Nephron progenitor cell (in vitro differentiated cells): Measurements from ENCODE around the gene ATP2B2.

Source experiments
- DNase-seq: peaks from one replicate; pipeline ENCODE4 v3.0.0; 2021
- H3K27ac Mint-ChIP-seq: 2 replicates; pipeline ENCODE4 v1.8.0; 2021; ENCODE audit warnings: mild to moderate bottlenecking, moderate library complexity, mixed read lengths
- H3K27me3 Mint-ChIP-seq: 2 replicates; pipeline ENCODE4 v1.8.0; 2021; ENCODE audit warnings: mild to moderate bottlenecking, low read depth, mixed read lengths; ENCODE audit not compliant: poor library complexity
- H3K36me3 Mint-ChIP-seq: 2 replicates; pipeline ENCODE4 v1.8.0; 2021; ENCODE audit warnings: low read depth, mixed read lengths
- H3K4me1 Mint-ChIP-seq: 2 replicates; pipeline ENCODE4 v1.8.0; 2021; ENCODE audit warnings: mixed read lengths
- H3K4me3 Mint-ChIP-seq: 2 replicates; pipeline ENCODE4 v1.8.0; 2021; ENCODE audit warnings: mild to moderate bottlenecking, moderate library complexity, mixed read lengths
- H3K9me3 Mint-ChIP-seq: 2 replicates; pipeline ENCODE4 v1.8.0; 2021; ENCODE audit warnings: mild to moderate bottlenecking, moderate library complexity, mixed read lengths
- TF ChIP-seq, protein P1 (sequence below): fragments of 200-600 bp; sonication (generic); IDR thresholded peaks from 2 replicates; pipeline ENCODE4 v1.5.0; 2021; ENCODE audit warnings: antibody characterized with exemption

ATP2B2 gene

DNA sequence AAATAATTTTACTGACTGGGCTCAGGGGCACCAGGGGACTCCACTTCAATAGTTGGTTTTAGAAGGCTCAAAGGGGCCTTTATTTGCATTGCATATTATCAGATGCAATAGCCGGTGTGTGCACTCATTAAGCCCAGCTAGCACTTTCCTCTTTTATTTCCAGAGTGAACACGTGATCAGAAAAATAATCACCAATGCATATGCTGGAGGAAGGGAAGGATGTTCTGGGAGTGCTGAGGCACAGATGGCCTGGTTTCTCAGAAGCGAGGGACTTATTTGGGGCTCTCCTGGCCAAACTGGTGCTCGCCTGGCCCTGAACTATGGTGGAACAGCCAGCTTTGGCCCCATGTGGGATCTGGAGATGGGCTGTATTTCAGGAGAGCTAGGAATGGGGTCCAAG is 124.0 kb downstream of the ATP2B2 start:
- Mint-ChIP-seq H3K36me3 (no peaks in the 10 kb centered on the region), H3K4me1 (peaks cover 6% of the 10 kb centered on the region), H3K27me3 (peaks cover 24% of the 10 kb centered on the region), H3K9me3 (no peaks in the 10 kb centered on the region), H3K27ac (no peak overlapping the region), H3K4me3 (no peak overlapping the region)
- no peak for DNase-seq
- TF ChIP-seq, protein P1, sequence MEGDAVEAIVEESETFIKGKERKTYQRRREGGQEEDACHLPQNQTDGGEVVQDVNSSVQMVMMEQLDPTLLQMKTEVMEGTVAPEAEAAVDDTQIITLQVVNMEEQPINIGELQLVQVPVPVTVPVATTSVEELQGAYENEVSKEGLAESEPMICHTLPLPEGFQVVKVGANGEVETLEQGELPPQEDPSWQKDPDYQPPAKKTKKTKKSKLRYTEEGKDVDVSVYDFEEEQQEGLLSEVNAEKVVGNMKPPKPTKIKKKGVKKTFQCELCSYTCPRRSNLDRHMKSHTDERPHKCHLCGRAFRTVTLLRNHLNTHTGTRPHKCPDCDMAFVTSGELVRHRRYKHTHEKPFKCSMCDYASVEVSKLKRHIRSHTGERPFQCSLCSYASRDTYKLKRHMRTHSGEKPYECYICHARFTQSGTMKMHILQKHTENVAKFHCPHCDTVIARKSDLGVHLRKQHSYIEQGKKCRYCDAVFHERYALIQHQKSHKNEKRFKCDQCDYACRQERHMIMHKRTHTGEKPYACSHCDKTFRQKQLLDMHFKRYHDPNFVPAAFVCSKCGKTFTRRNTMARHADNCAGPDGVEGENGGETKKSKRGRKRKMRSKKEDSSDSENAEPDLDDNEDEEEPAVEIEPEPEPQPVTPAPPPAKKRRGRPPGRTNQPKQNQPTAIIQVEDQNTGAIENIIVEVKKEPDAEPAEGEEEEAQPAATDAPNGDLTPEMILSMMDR = no peak

DNA sequence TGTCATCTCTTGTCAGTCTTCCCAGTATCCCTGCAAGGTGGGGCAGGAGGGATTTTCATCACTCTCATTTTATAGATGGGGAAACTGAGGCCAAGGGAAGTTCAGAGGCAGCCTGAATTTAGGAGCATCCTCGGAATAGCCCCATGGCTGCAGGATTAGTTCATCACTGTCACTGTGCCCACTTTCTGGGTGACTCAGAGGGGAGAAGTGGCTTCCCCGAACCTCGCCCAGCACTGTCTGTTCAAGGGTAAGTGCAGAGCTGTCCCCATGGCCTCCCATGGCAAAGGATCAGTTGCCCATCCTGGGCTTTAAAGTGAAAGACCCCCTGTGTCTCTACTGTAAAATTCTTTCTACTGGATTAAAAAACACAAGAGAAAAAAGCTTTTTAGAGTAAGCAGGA is 124.5 kb downstream of the ATP2B2 start:
- H3K4me1 Mint-ChIP-seq = peaks cover 6% of the 10 kb centered on the region
- H3K9me3 Mint-ChIP-seq = no peaks in the 10 kb centered on the region
- TF ChIP-seq, protein P1 = no peak
- H3K27me3 Mint-ChIP-seq = peaks cover 21% of the 10 kb centered on the region
- DNase-seq = no peak
- no peak overlapping the region for H3K4me3 Mint-ChIP-seq
- no peaks in the 10 kb centered on the region for H3K36me3 Mint-ChIP-seq
- H3K27ac Mint-ChIP-seq = no peak overlapping the region

DNA sequence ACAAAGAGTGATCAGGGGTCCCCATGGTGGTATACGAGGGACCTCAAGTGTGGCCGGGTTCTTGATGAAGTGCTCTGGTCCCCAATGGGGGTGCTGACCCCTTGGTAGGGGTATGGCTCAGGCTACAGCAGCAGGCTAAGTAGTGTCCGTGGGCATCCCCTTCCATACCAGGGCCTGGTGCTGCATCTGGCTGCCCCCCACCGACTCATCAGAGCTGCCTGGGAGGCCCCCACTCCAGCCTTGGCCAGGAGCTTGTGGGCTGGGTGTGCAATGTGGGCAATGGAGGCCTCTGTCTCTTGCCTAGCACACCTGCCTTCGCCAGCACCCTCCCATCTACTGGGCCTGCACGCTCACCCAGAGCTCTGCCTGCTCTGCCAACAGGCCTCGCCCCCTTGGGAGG is 125.4 kb downstream of the ATP2B2 start:
- DNase-seq = no peak
- no peak overlapping the region for H3K4me3 Mint-ChIP-seq
- H3K4me1 Mint-ChIP-seq = peaks cover 6% of the 10 kb centered on the region
- H3K27me3 Mint-ChIP-seq = peaks cover 16% of the 10 kb centered on the region
- no peak overlapping the region for H3K27ac Mint-ChIP-seq
- H3K9me3 Mint-ChIP-seq = no peaks in the 10 kb centered on the region
- H3K36me3 Mint-ChIP-seq = no peaks in the 10 kb centered on the region
- TF ChIP-seq, protein P1 = no peak

DNA sequence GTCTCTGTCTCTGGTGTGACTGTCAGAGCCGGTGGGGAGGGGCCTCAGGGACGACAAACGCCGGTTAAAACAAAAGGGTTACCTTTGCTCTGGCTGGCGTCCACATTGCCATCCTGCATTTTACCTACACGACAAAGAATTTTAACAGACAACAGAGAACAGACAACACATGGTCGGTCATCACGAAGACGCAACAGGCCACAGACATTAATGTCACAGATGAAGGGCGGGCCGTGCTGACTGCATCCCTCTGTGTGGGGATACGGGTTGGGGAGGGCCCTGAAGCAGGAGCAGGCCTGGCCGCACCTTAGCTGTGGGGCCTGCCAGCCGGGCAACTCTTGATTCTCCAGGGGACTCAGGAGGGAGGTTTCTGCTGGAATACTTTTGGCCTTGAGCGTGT is 126.2 kb downstream of the ATP2B2 start:
- H3K9me3 Mint-ChIP-seq = no peaks in the 10 kb centered on the region
- DNase-seq = no peak
- H3K36me3 Mint-ChIP-seq = no peaks in the 10 kb centered on the region
- peaks cover 16% of the 10 kb centered on the region for H3K27me3 Mint-ChIP-seq
- TF ChIP-seq, protein P1 = no peak
- H3K27ac Mint-ChIP-seq = no peak overlapping the region
- H3K4me1 Mint-ChIP-seq = peaks cover 6% of the 10 kb centered on the region
- no peak overlapping the region for H3K4me3 Mint-ChIP-seq

DNA sequence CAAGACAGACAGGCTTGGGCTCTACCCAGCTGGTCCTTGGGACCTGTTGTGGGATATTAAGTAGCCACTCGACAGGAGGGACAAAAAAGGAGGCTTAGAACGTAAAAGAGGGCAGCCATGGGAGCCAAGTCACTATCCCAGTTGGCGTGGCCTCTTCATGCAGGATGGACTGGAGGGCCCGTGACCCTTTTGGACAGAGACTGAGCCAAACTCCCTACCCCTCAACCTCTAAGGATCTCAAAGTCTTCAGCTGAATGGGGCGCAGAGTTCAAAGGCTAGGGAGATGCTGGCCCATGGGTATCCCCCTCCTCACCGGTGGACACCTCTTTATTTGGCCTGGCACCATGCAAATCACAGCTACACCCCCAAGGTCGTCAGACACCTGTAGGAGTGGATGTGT is 126.6 kb downstream of the ATP2B2 start:
- no peaks in the 10 kb centered on the region for H3K9me3 Mint-ChIP-seq
- DNase-seq = no peak
- H3K4me3 Mint-ChIP-seq = no peak overlapping the region
- no peaks in the 10 kb centered on the region for H3K36me3 Mint-ChIP-seq
- no peak overlapping the region for H3K27ac Mint-ChIP-seq
- TF ChIP-seq, protein P1 = no peak
- H3K4me1 Mint-ChIP-seq = peaks cover 6% of the 10 kb centered on the region
- H3K27me3 Mint-ChIP-seq = peaks cover 18% of the 10 kb centered on the region

DNA sequence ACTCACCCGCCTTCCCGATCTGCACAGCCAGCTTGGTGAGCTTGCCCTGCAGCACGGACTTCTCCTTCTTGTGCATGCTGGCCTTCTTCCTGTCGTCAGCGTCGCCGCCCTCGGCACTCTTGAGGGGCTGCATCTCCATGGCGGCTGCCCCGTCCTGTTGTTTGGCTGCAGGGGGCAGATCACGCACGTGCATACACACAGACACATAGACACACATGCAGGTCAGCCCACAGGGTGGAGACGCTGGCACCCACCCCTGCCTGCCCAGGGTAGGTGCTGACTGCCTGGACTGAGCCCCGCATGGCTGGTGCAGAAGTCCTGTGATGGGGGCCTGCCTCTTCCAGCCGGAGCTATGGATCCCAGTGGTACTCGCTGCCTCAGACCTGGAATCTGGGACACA is 127.1 kb downstream of the ATP2B2 start:
- H3K4me1 Mint-ChIP-seq = peaks cover 6% of the 10 kb centered on the region
- H3K4me3 Mint-ChIP-seq = no peak overlapping the region
- no peaks in the 10 kb centered on the region for H3K9me3 Mint-ChIP-seq
- TF ChIP-seq, protein P1 = no peak
- no peak overlapping the region for H3K27ac Mint-ChIP-seq
- H3K27me3 Mint-ChIP-seq = peaks cover 17% of the 10 kb centered on the region
- H3K36me3 Mint-ChIP-seq = no peaks in the 10 kb centered on the region
- DNase-seq = no peak
